ENCODE measurements around the gene NFS1.
"Not testable (repeated sequence)": the region's sequence is repeated elsewhere in the genome, so short reads cannot be mapped to it uniquely, and the experiment has no call there.

NFS1 gene

GRCh38 chr20:35724321-35725230 is 25.4 kb upstream of the NFS1 start:
- TF ChIP-seq, protein P1, sequence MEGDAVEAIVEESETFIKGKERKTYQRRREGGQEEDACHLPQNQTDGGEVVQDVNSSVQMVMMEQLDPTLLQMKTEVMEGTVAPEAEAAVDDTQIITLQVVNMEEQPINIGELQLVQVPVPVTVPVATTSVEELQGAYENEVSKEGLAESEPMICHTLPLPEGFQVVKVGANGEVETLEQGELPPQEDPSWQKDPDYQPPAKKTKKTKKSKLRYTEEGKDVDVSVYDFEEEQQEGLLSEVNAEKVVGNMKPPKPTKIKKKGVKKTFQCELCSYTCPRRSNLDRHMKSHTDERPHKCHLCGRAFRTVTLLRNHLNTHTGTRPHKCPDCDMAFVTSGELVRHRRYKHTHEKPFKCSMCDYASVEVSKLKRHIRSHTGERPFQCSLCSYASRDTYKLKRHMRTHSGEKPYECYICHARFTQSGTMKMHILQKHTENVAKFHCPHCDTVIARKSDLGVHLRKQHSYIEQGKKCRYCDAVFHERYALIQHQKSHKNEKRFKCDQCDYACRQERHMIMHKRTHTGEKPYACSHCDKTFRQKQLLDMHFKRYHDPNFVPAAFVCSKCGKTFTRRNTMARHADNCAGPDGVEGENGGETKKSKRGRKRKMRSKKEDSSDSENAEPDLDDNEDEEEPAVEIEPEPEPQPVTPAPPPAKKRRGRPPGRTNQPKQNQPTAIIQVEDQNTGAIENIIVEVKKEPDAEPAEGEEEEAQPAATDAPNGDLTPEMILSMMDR (conservative IDR thresholded peaks at IDR 0.05): no peak
- H3K27ac ChIP-seq: no peak overlapping the region

- not testable (repeated sequence) for H3K27ac ChIP-seq
Observed at GRCh38 chr20:35723652-35724320, 24.6 kb upstream of the NFS1 start.

DNA sequence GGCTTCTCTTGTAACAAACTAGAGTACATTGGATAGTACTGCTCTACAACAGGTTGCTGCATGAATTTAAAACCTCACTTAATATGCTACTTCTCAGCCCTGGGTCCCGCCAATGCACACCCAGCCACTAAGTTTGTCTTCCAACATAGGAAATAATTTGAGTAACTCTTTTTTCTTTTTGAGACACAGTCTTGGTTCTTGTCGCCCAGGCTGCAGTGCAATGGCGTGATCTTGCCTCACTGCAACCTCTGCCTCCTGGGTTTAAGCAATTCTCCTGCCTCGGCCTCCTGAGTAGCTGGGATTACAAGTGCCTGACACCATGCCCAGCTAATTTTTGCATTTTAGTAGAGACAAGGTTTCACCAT is 24.1 kb upstream of the NFS1 start:
- not testable (repeated sequence) for H3K27ac ChIP-seq

DNA sequence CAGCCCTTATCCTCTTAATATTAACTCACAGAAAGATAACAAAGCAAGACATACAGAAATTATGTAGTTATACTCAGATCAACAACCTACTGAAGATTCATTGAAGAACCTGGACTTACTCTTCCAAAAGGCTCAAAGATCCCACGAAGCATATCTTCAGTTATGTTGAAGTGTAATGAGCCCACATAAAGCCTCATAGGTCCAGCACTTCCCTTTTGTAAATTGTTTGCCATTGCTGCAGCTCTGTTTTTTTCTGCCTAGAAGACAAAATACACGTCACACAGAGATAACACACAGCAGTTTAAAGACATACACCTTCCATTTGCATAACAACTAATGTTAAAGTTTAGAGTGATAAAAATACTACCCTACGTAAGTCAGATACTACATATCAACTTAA is 22.5 kb upstream of the NFS1 start:
- no peak overlapping the region for H3K27ac ChIP-seq
- TF ChIP-seq, protein P1 (conservative IDR thresholded peaks at IDR 0.05): no peak

DNA sequence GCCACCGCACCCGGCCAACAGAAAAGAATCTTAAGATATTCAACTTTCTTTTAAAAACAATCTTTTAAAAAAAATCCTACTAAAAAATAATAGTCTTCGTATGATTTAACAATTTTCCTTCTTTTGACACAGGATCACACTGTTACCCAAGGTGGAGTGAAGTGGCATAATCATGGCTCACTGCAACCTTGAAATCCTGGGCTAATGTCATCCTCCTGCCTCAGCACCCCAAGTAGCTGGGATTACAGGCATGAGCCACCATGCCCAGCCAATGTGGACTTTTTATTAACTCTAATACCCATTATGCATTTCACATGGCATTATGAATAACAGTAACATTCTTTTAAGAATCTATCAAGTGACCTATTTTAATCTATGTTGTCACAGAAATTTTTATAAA is 22.1 kb upstream of the NFS1 start:
- H3K27ac ChIP-seq: no peak overlapping the region
- TF ChIP-seq, protein P1 (conservative IDR thresholded peaks at IDR 0.05): no peak

DNA sequence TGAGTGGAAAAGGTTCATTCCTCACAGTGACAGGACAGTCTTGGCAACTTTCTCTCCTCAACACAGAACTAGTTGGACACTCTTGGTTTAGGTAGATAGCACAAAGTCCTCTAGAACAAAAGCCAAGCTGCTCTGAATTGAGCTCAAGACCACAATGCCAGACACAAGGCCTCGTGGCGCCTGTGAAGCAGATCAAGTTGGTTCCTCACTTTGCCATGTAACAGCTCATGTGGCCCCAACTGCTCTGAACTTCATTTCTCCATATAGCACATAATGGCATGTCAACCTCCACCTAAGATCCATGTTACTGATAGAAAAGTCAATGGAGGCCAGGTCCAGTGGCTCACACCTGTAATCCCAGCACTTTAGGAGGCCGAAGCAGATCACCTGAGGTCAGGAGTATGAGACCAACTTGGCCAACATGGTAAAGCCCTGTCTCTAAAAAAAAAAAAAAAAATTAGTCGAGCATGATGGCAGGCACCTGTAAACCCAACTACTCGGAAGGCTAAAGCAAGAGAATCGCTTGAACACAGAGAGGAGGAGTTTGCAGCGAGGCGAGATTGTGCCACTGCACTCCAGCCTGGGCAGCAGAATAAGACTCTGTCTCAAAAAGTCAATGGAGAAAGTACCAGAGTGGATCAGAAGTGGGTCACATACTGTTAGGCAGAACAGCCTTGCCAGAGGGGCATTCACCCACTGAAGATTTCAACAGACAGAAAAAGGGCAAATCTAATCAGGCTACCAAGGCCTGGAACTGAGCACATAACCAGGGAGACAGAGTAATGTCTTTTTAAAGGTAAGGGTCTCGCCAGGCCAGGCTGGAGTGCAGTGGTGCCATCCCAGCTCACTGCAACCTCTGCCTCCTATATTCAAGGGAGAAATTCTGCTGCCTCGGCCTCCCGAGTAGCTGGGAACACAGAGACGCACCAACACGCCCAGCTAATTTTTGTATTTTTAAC is 21.3 kb upstream of the NFS1 start:
- H3K27ac ChIP-seq: no peak overlapping the region

GRCh38 chr20:35719717-35720116 is 20.6 kb upstream of the NFS1 start:
- H3K27ac ChIP-seq: no peak overlapping the region

More for the DNA sequence above, 21.3 kb upstream of the NFS1 start:
- TF ChIP-seq, protein P1 (conservative IDR thresholded peaks at IDR 0.05): no peak

More at GRCh38 chr20:35719717-35720116, 20.6 kb upstream of the NFS1 start:
- TF ChIP-seq, protein P1 (conservative IDR thresholded peaks at IDR 0.05): no peak

All from VCaP (cell line).